ENCODE measurements around the gene CFAP54. TPM values are rescaled to one million over a fixed set of nuclear protein-coding genes. Genes with fewer than 3 reads are reported as not detected.
"Not testable (repeated sequence)": the region's sequence is repeated elsewhere in the genome, so short reads cannot be mapped to it uniquely, and the experiment has no call there.

The CFAP54 gene
- total RNA-seq, 2 experiments from 2014 or later = 0.55 to 0.75 TPM

DNA sequence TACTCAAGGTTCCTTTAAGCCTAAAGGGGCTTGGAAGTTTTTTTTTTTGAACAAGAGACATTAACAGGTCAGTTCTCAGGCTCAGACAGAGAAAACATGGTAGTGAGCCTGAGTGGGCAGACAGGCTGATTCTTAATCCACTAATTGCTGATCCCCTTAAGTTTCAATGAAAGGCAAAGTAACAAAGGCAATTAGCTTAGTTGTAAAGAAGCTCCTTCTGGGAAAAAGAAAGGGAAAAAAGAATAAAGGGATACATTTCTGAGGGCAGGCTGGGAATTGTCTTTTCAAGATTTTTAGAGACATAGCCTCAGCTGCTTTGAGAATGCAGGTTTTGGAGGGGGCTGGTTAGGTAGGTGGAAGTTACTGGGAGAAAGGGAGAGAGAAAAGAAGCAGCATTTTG is 133.8 kb downstream of the CFAP54 start:
- ChIA-PET POLR2A (no interaction called here), CTCF (no interaction called here)
- H3K9me3 Mint-ChIP-seq = no peaks in the 10 kb centered on the region
- no peak overlapping the region for H3K27ac Mint-ChIP-seq
- no peaks in the 10 kb centered on the region for H3K27me3 Mint-ChIP-seq
- no peaks in the 10 kb centered on the region for H3K4me1 Mint-ChIP-seq
- no peaks in the 10 kb centered on the region for H3K36me3 Mint-ChIP-seq (ENCODE audit: low read depth)
- H3K4me3 Mint-ChIP-seq = no peak overlapping the region
- no peak for DNase-seq

GRCh38 chr12:96623656-96624217 is 134.4 kb downstream of the CFAP54 start:
- H3K9me3 Mint-ChIP-seq = no peaks in the 10 kb centered on the region
- no peaks in the 10 kb centered on the region for H3K36me3 Mint-ChIP-seq (ENCODE audit: low read depth)
- H3K4me1 Mint-ChIP-seq = no peaks in the 10 kb centered on the region
- ChIA-PET CTCF (no interaction called here), POLR2A (no interaction called here)
- H3K27ac Mint-ChIP-seq = no peak overlapping the region
- no peaks in the 10 kb centered on the region for H3K27me3 Mint-ChIP-seq
- DNase-seq = no peak
- no peak overlapping the region for H3K4me3 Mint-ChIP-seq

DNA sequence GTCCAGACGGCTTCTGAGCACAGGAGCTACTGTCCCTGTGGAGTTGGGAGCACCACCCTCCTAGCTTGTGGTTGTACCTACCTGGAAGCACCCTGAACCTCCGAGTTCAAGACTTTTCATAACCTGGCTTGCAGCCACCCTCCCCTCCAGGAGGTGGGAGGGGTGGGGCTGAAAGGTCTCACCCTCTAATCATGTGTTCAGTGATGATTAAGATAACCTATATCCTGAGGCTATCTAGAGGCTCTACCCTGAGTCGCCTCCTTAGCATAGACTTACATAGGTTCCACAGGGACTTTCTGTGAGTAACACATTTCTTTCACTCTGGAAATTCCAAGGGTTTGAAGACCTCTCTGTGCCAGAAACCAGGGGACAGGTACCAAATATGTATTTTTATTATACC is 146.5 kb downstream of the CFAP54 start:
- H3K27ac Mint-ChIP-seq = no peak overlapping the region
- no peaks in the 10 kb centered on the region for H3K9me3 Mint-ChIP-seq
- H3K36me3 Mint-ChIP-seq (ENCODE audit: low read depth) = no peaks in the 10 kb centered on the region
- H3K4me3 Mint-ChIP-seq = no peak overlapping the region
- ChIA-PET CTCF (no interaction called here), POLR2A (no interaction called here)
- DNase-seq = no peak
- no peaks in the 10 kb centered on the region for H3K4me1 Mint-ChIP-seq
- H3K27me3 Mint-ChIP-seq = no peaks in the 10 kb centered on the region

DNA sequence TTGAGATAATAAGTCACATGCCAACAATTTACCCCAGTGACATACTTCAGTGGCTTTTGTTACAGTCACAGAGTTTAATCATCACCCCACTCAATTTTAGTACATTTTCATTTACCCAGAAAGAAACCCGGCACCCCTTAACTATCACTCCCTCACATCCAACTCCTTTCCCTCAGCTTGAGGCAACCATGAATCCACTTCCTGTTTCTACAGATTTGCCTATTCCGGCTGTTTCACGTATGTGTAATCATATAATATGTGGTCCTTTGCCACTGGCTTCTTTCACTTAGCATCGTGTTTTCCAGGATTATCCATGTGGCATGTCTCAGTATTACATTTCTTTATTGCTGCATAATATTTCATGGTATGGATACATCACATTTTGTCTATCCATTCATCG is 147.5 kb downstream of the CFAP54 start:
- CTCF ChIA-PET = no interaction called here
- no peak for DNase-seq

GRCh38 chr12:96648923-96649322 is 159.5 kb downstream of the CFAP54 start:
- Mint-ChIP-seq H3K27ac (no peak overlapping the region), H3K9me3 (peaks cover 2% of the 10 kb centered on the region), H3K36me3 (ENCODE audit: low read depth) (no peaks in the 10 kb centered on the region), H3K27me3 (peaks cover 3% of the 10 kb centered on the region), H3K4me1 (no peaks in the 10 kb centered on the region), H3K4me3 (no peak overlapping the region)
- DNase-seq = no peak
- ChIA-PET CTCF (no interaction called here), POLR2A (no interaction called here)

More for the DNA sequence above, 147.5 kb downstream of the CFAP54 start:
- Mint-ChIP-seq H3K36me3 (ENCODE audit: low read depth) (no peaks in the 10 kb centered on the region), H3K4me1 (no peaks in the 10 kb centered on the region), H3K27me3 (no peaks in the 10 kb centered on the region), H3K27ac (no peak overlapping the region), H3K4me3 (no peak overlapping the region), H3K9me3 (no peaks in the 10 kb centered on the region)
- POLR2A ChIA-PET = no interaction called here

DNA sequence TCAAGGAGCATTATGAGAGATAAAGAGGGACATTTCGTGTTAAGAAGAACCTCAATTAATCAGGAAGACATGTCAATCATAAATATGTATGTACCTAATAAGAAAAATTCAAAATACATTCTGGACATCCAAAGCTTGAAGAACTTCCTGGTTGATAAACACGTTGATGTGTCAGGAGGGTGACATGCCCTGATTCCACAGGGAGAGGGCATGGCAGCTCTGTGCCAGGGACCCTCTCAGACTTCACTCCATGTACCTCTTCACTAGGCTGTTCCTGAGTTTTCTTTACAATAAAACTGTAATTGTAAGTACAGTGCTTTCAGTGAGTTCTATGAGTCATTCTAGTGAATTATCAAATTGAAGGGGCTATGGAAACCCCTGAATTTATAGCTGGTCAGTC is 163.5 kb downstream of the CFAP54 start:
- Mint-ChIP-seq H3K4me3 (no peak overlapping the region), H3K27me3 (peaks cover 3% of the 10 kb centered on the region), H3K27ac (no peak overlapping the region), H3K36me3 (ENCODE audit: low read depth) (no peaks in the 10 kb centered on the region), H3K9me3 (no peaks in the 10 kb centered on the region), H3K4me1 (no peaks in the 10 kb centered on the region)
- ChIA-PET CTCF (no interaction called here), POLR2A (no interaction called here)
- DNase-seq = no peak

GRCh38 chr12:96658075-96658474 is 168.7 kb downstream of the CFAP54 start:
- no peak overlapping the region for H3K27ac Mint-ChIP-seq
- ChIA-PET POLR2A (no interaction called here), CTCF (no interaction called here)
- H3K9me3 Mint-ChIP-seq = no peaks in the 10 kb centered on the region
- H3K36me3 Mint-ChIP-seq (ENCODE audit: low read depth) = no peaks in the 10 kb centered on the region
- DNase-seq = no peak
- no peaks in the 10 kb centered on the region for H3K27me3 Mint-ChIP-seq
- no peaks in the 10 kb centered on the region for H3K4me1 Mint-ChIP-seq
- H3K4me3 Mint-ChIP-seq = no peak overlapping the region

DNA sequence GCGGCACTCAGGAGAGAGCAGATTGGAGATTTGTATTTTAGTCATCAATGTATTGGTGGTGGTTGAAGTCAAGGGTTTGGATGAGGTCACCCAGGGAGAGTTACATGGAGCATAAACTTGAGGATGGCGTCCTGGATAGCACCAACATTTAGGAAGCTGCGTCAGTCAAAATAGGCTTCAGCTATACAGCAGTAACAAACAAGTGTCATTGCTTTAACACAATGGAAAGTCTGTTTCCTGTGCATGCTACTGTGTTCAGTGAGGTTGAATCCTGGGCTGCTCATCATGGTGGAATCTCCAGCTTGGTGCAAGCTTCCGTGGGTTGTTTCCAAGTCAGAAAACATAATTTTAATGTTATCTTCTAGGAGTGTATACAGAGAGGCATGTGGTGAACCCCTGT is 180.4 kb downstream of the CFAP54 start:
- no peak for DNase-seq
- ChIA-PET POLR2A (no interaction called here), CTCF (no interaction called here)
- H3K4me3 Mint-ChIP-seq = no peak overlapping the region
- H3K4me1 Mint-ChIP-seq = no peaks in the 10 kb centered on the region
- H3K27ac Mint-ChIP-seq = no peak overlapping the region
- H3K27me3 Mint-ChIP-seq = peaks cover 8% of the 10 kb centered on the region
- no peaks in the 10 kb centered on the region for H3K9me3 Mint-ChIP-seq
- no peaks in the 10 kb centered on the region for H3K36me3 Mint-ChIP-seq (ENCODE audit: low read depth)

GRCh38 chr12:96670334-96670899 is 181.0 kb downstream of the CFAP54 start:
- H3K4me1 Mint-ChIP-seq = no peaks in the 10 kb centered on the region
- peaks cover 5% of the 10 kb centered on the region for H3K27me3 Mint-ChIP-seq
- H3K4me3 Mint-ChIP-seq = no peak overlapping the region
- no peaks in the 10 kb centered on the region for H3K9me3 Mint-ChIP-seq
- H3K27ac Mint-ChIP-seq = no peak overlapping the region
- ChIA-PET POLR2A (no interaction called here), CTCF (interaction anchor here (1.1 kb wide), 1 partner anchor 12 kb away, joined by 3 read pairs; no protein-coding TSS in a partner anchor)
- DNase-seq = no peak
- H3K36me3 Mint-ChIP-seq (ENCODE audit: low read depth) = no peaks in the 10 kb centered on the region

- H3K36me3 Mint-ChIP-seq (ENCODE audit: low read depth); POLR2A ChIA-PET; DNase-seq; CTCF ChIA-PET; H3K27ac Mint-ChIP-seq; H3K9me3 Mint-ChIP-seq; H3K27me3 Mint-ChIP-seq; H3K4me1 Mint-ChIP-seq; H3K4me3 Mint-ChIP-seq: not testable (repeated sequence)
These were observed 186.1 kb downstream of the CFAP54 start for GRCh38 chr12:96675519-96675918.

DNA sequence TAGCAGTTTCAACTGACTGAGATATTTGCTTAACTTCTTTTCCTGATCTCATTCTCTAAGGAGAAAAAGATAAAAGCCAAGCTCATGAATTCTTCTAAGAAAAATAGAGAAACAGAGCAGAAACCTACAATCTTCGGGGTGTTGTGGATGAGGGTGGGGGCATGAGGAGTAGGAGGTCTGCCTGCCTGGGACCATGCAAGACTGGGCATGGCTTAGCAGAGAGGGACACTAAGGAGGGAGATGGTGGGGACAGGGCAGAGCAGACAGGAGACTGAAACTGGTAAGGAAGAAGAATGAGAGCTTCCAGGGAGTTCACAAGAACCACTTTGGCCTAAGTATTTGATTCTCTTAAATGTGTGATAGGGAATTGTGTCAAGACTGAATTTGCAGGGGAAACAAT is 188.0 kb downstream of the CFAP54 start:
- no peaks in the 10 kb centered on the region for H3K4me1 Mint-ChIP-seq
- DNase-seq = no peak
- H3K27ac Mint-ChIP-seq = no peak overlapping the region
- H3K4me3 Mint-ChIP-seq = no peak overlapping the region
- no peaks in the 10 kb centered on the region for H3K9me3 Mint-ChIP-seq
- no peaks in the 10 kb centered on the region for H3K36me3 Mint-ChIP-seq (ENCODE audit: low read depth)
- ChIA-PET POLR2A (no interaction called here), CTCF (no interaction called here)
- peaks cover 8% of the 10 kb centered on the region for H3K27me3 Mint-ChIP-seq

DNA sequence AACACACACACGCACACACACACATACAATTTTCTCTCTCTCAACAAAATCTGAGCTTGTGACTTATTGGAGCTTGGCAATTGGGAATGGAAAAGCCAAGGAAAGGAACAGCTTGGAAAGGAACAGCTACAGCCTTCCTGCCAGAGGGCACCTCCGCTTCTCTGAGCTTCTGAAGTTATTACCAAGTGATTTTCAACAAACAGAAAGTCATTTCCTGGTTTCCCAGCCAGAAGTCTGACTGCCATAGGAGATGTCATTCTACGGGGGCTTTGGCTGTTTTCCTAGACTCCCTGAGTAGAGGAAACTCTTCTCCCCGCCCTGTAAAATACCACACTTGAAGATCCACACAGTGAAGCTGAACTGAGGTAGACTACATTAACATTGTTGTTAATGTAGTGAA is 198.3 kb downstream of the CFAP54 start:
- no peak for DNase-seq
- CTCF ChIA-PET = no interaction called here
- H3K4me1 Mint-ChIP-seq = no peaks in the 10 kb centered on the region
- H3K4me3 Mint-ChIP-seq = no peak overlapping the region
- POLR2A ChIA-PET = no interaction called here
- no peaks in the 10 kb centered on the region for H3K9me3 Mint-ChIP-seq
- peaks cover 11% of the 10 kb centered on the region for H3K27me3 Mint-ChIP-seq
- no peaks in the 10 kb centered on the region for H3K36me3 Mint-ChIP-seq (ENCODE audit: low read depth)
- no peak overlapping the region for H3K27ac Mint-ChIP-seq

- Mint-ChIP-seq H3K9me3 (no peaks in the 10 kb centered on the region), H3K27me3 (peaks cover 19% of the 10 kb centered on the region), H3K4me3 (no peak overlapping the region), H3K36me3 (ENCODE audit: low read depth) (no peaks in the 10 kb centered on the region), H3K27ac (no peak overlapping the region), H3K4me1 (peaks cover 1% of the 10 kb centered on the region)
- no peak for DNase-seq
- ChIA-PET CTCF (no interaction called here), POLR2A (no interaction called here)
These were observed 209.1 kb downstream of the CFAP54 start for GRCh38 chr12:96698521-96698920.

DNA sequence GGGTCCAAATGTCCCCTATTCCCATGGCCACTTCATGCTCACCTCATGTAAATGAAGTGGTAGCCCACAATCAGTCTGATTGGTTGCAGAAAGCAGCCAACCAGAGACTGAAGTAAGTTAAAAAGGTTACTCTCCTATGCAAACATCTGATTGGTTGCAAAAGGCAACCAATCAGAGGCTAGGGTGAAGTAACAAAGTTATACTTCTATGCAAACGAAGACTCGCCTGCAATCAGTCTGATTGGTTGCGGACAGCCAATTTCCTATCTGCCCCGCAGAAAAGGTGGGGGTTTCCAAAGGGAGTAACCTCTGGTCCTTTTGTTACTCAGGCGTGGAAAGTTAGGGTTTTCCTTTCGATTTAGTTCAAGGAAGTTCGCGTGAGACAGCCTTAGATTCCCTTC is 209.6 kb downstream of the CFAP54 start:
- CTCF ChIA-PET = no interaction called here
- no peaks in the 10 kb centered on the region for H3K36me3 Mint-ChIP-seq (ENCODE audit: low read depth)
- H3K27ac Mint-ChIP-seq = no peak overlapping the region
- peaks cover 1% of the 10 kb centered on the region for H3K4me1 Mint-ChIP-seq
- POLR2A ChIA-PET = no interaction called here
- H3K27me3 Mint-ChIP-seq = peaks cover 19% of the 10 kb centered on the region
- DNase-seq = no peak
- no peaks in the 10 kb centered on the region for H3K9me3 Mint-ChIP-seq
- no peak overlapping the region for H3K4me3 Mint-ChIP-seq
